KOPT-K1 (cell line): ENCODE data around the gene C11orf65.

ENCODE experiments used
- H3K27ac ChIP-seq: fragments of 200-600 bp; sonication (generic); 2 replicates; pipeline ENCODE4 v1.5.1; 2016; ENCODE audit warnings: antibody characterized with exemption, mild to moderate bottlenecking, low read depth, low read length; ENCODE audit not compliant: poor library complexity, severe bottlenecking
- H3K36me3 ChIP-seq: fragments of 200-600 bp; sonication (generic); 2 replicates; pipeline ENCODE4 v1.5.1; 2017; ENCODE audit warnings: antibody characterized with exemption, mild to moderate bottlenecking, low read length, moderate library complexity; ENCODE audit not compliant: insufficient read depth
- H3K9me3 ChIP-seq: fragments of 200-600 bp; sonication (generic); 2 replicates; pipeline ENCODE4 v1.5.1; 2017; ENCODE audit warnings: antibody characterized with exemption, low read length, mild to moderate bottlenecking; ENCODE audit not compliant: insufficient read depth, poor library complexity, severe bottlenecking

The C11orf65 gene

GRCh38 chr11:108467091-108467823 lies at the start of gene C11orf65:
TSS of gene C11orf65 (minus strand) at chr11:108467529. CDS start at chr11:108461559, 5,970 bp downstream.
- Histone ChIP-seq H3K36me3 (0 out of 2 replicates have a peak, but pooled peaks cover under 1% of the 10 kb centered on the region), H3K27ac (peak within 1 kb of the TSS; percentile 69), H3K9me3 (no peaks in the 10 kb centered on the region)

GRCh38 chr11:108516125-108516524 lies 48.8 kb upstream of the C11orf65 start:
- no peaks in the 10 kb centered on the region for H3K9me3 ChIP-seq
- H3K36me3 ChIP-seq: no peaks in the 10 kb centered on the region
- H3K27ac ChIP-seq: no peak overlapping the region

- peaks cover 9% of the 10 kb centered on the region for H3K9me3 ChIP-seq
- no peak overlapping the region for H3K27ac ChIP-seq
- H3K36me3 ChIP-seq: no peaks in the 10 kb centered on the region
These were observed 45.4 kb upstream of the C11orf65 start for GRCh38 chr11:108512708-108513107.

- Histone ChIP-seq H3K9me3 (peaks cover 9% of the 10 kb centered on the region), H3K36me3 (no peaks in the 10 kb centered on the region), H3K27ac (no peak overlapping the region)
These were observed 44.6 kb upstream of the C11orf65 start for GRCh38 chr11:108511851-108512474.

GRCh38 chr11:108508653-108509593 lies 41.6 kb upstream of the C11orf65 start:
- H3K36me3 ChIP-seq: no peaks in the 10 kb centered on the region

GRCh38 chr11:108501396-108501795 lies 34.1 kb upstream of the C11orf65 start:
- H3K9me3 ChIP-seq: no peaks in the 10 kb centered on the region
- H3K36me3 ChIP-seq: no peaks in the 10 kb centered on the region
- H3K27ac ChIP-seq: no peak overlapping the region

More at GRCh38 chr11:108508653-108509593, 41.6 kb upstream of the C11orf65 start:
- Histone ChIP-seq H3K27ac (no peak overlapping the region), H3K9me3 (peaks cover 9% of the 10 kb centered on the region)

- Histone ChIP-seq H3K36me3 (no peaks in the 10 kb centered on the region), H3K27ac (no peak overlapping the region), H3K9me3 (no peaks in the 10 kb centered on the region)
These were observed 33.4 kb upstream of the C11orf65 start for GRCh38 chr11:108500721-108501120.

GRCh38 chr11:108500169-108500568 lies 32.8 kb upstream of the C11orf65 start:
- no peaks in the 10 kb centered on the region for H3K9me3 ChIP-seq
- peaks cover 4% of the 10 kb centered on the region for H3K36me3 ChIP-seq
- no peak overlapping the region for H3K27ac ChIP-seq

GRCh38 chr11:108498816-108499408 lies 31.6 kb upstream of the C11orf65 start:
- Histone ChIP-seq H3K9me3 (no peaks in the 10 kb centered on the region), H3K36me3 (peaks cover 12% of the 10 kb centered on the region), H3K27ac (peak overlapping the region; percentile 78)

GRCh38 chr11:108498046-108498815 lies 30.9 kb upstream of the C11orf65 start, which contains the start of gene POGLUT3:
TSS of gene POGLUT3 (minus strand) at chr11:108498384. CDS start at chr11:108498366, 18 bp downstream.
- H3K27ac ChIP-seq: peak within 1 kb of the TSS; percentile 78
- H3K9me3 ChIP-seq: no peaks in the 10 kb centered on the region
- peaks cover 14% of the 10 kb centered on the region for H3K36me3 ChIP-seq

- peaks cover 14% of the 10 kb centered on the region for H3K36me3 ChIP-seq
- peak overlapping the region; percentile 78 for H3K27ac ChIP-seq
- no peaks in the 10 kb centered on the region for H3K9me3 ChIP-seq
These were observed 30.2 kb upstream of the C11orf65 start for GRCh38 chr11:108497317-108498045.

GRCh38 chr11:108496643-108497256 lies 29.4 kb upstream of the C11orf65 start:
- H3K36me3 ChIP-seq: peaks cover 14% of the 10 kb centered on the region
- no peaks in the 10 kb centered on the region for H3K9me3 ChIP-seq
- no peak overlapping the region for H3K27ac ChIP-seq

- H3K9me3 ChIP-seq: no peaks in the 10 kb centered on the region
- H3K36me3 ChIP-seq: peaks cover 22% of the 10 kb centered on the region
- H3K27ac ChIP-seq: no peak overlapping the region
These were observed 28.0 kb upstream of the C11orf65 start for GRCh38 chr11:108495326-108495725.
